GM12878 (cell line): ENCODE data around the gene DNAAF8. TPM values are rescaled to one million over a fixed set of nuclear protein-coding genes. Genes with fewer than 3 reads are reported as not detected.
A peak's percentile ranks its signal among the peaks of the same experiment; 100 is the strongest.

Experiments
- ATAC-seq: fragments of 200-7000 bp; cut with Tn5 transposase; 3 replicates; pipeline ENCODE4 v1.9.1; 2020; ENCODE audit warnings: mild to moderate bottlenecking, moderate library complexity
- BruUV-seq: library from RNA; stranded (reverse); fragments of 400-500 nt; replicated peaks from 2 replicates; lab custom pipeline; 2021; lab: Mats Ljungman, UMichigan
- CTCF ChIA-PET: fragments of 300-600 bp; sonication (Branson Sonifier 250); formaldehyde crosslinking; extraction: SDS; loops from one replicate; lab custom pipeline; 2021; ENCODE audit warnings: inconsistent platforms; lab: Yijun Ruan, JAX
- POLR2A ChIA-PET: fragments of 350-600 bp; formaldehyde crosslinking; extraction: SDS; loops from one replicate; lab custom pipeline; 2021; ENCODE audit warnings: inconsistent platforms; lab: Charles Lee
- RAD21 ChIA-PET: fragments of 300-600 bp; sonication (Branson Sonifier 250); formaldehyde crosslinking; loops from one replicate; lab custom pipeline; 2023; ENCODE audit warnings: antibody characterized with exemption; ENCODE audit not compliant: unreplicated experiment; lab: Charles Lee
- SMC1A ChIA-PET: fragments of 300-600 bp; sonication (Branson Sonifier 250); formaldehyde crosslinking; loops from one replicate; lab custom pipeline; 2023; ENCODE audit not compliant: unreplicated experiment, uncharacterized antibody; lab: Charles Lee
- DNase-seq: peaks from one replicate; pipeline ENCODE4 v3.0.0-alpha.2; 2011; ENCODE audit warnings: low read depth, low spot score
- FAIRE-seq: peaks from 3 replicates; lab custom pipeline; 2011; peaks lifted over from hg19 to GRCh38; lab: Jason Lieb, UNC
- H2AFZ ChIP-seq: 2 replicates; pipeline ENCODE4 v1.6.0; 2011; ENCODE audit warnings: low read depth, low read length, control low read depth; ENCODE audit not compliant: control insufficient read depth
- H3K27ac ChIP-seq: 2 replicates; pipeline ENCODE4 v1.5.1; 2011; ENCODE audit warnings: control low read depth; ENCODE audit not compliant: control insufficient read depth, insufficient read depth
- H3K27me3 ChIP-seq, 2 experiments: replicated peaks in 1 of 2; 2 replicates each; pipeline versions ENCODE4 v1.6.0 to v1.6.1; 2011; ENCODE audit warnings: low read length in 1 of 2; ENCODE audit not compliant: control insufficient read depth in 2 of 2, insufficient read depth in 2 of 2
- H3K36me3 ChIP-seq, 2 experiments: 2 replicates each; pipeline ENCODE4 v1.5.1; 2011; ENCODE audit warnings: low read length in 1 of 2; ENCODE audit not compliant: control insufficient read depth in 2 of 2, insufficient read depth in 2 of 2
- H3K4me1 ChIP-seq: 2 replicates; pipeline ENCODE4 v1.6.1; 2011; ENCODE audit warnings: mild to moderate bottlenecking, low read length, moderate library complexity, mixed read lengths; ENCODE audit not compliant: control insufficient read depth, insufficient read depth
- H3K4me2 ChIP-seq: 2 replicates; pipeline ENCODE4 v1.6.0; 2011; ENCODE audit warnings: control low read depth; ENCODE audit not compliant: control insufficient read depth, insufficient read depth
- H3K4me3 ChIP-seq: fragments of 200-600 bp; sonication (generic); 2 replicates; pipeline ENCODE4 v1.5.1; 2016
- H3K79me2 ChIP-seq: 2 replicates; pipeline ENCODE4 v1.6.0; 2011; ENCODE audit warnings: low read length; ENCODE audit not compliant: control insufficient read depth, insufficient read depth
- H3K9ac ChIP-seq: 2 replicates; pipeline ENCODE4 v1.8.0; 2011; ENCODE audit warnings: low read length, control low read depth, mixed read lengths; ENCODE audit not compliant: control insufficient read depth, insufficient read depth
- H3K9me3 ChIP-seq: replicated peaks from 3 replicates; pipeline ENCODE4 v1.5.1; 2011; ENCODE audit warnings: mild to moderate bottlenecking, low read length; ENCODE audit not compliant: control insufficient read depth, insufficient read depth
- H4K20me1 ChIP-seq: 2 replicates; pipeline ENCODE4 v1.6.0; 2011; ENCODE audit not compliant: control insufficient read depth, insufficient read depth
- POLR2A ChIP-seq: IDR thresholded peaks from 2 replicates; pipeline ENCODE4 v1.6.1; 2011; ENCODE audit warnings: low read depth, mild to moderate bottlenecking, low read length
- POLR2AphosphoS5 ChIP-seq: IDR thresholded peaks from 2 replicates; pipeline ENCODE4 v1.6.1; 2011; ENCODE audit warnings: mild to moderate bottlenecking, low read length, inconsistent platforms
- POU2F2 ChIP-seq: IDR thresholded peaks from 3 replicates; pipeline ENCODE4 v1.6.1; 2011; ENCODE audit warnings: low read depth, mild to moderate bottlenecking, low read length, borderline replicate concordance
- SRF ChIP-seq, 2 experiments: IDR thresholded peaks; 2 replicates each; pipeline ENCODE4 v1.6.1; 2011; ENCODE audit warnings: low read depth in 2 of 2, low read length in 2 of 2, mild to moderate bottlenecking in 1 of 2, moderate library complexity in 1 of 2
- ZBTB11 ChIP-seq: fragments of 450-650 bp; formaldehyde crosslinking; IDR thresholded peaks from 2 replicates; pipeline ENCODE4 v1.5.0; 2022; ENCODE audit warnings: mild to moderate bottlenecking, missing genetic modification characterization
- WGBS: methylation state at CpG from one replicate; pipeline ENCODE4 v1.1.6; 2016; ENCODE audit warnings: low lambda C conversion rate; ENCODE audit not compliant: insufficient replicate concordance, insufficient coverage; ENCODE audit errors: missing lambda C conversion rate; 5-methylcytosine and 5-hydroxymethylcytosine counted together
- in situ Hi-C: fragments of 300-500 bp; cut with MboI; formaldehyde crosslinking; loops from 9 replicates; pipeline ENCODE4 v1.14.3; 2018; ENCODE audit warnings: mixed read lengths
- intact Hi-C: fragments of 100-400 bp; cut with micrococcal nuclease; formaldehyde crosslinking; loops from one replicate; pipeline ENCODE4 v1.14.2; 2022; ENCODE audit not compliant: unreplicated experiment
- polyA plus RNA-seq, 11 experiments: library from polyadenylated mRNA; depleted of rRNA in 4 of 11; unstranded in 6 of 11; stranded (reverse) in 5 of 11; fragments of >200 nt; fragmentation: Nextera tagmentation in 4 of 11; fragmentation: Illumina TruSeq in 1 of 11; extraction: Ambion mirVana in 4 of 11; extraction: Trizol in 1 of 11; gene quantifications; 1 replicate in 1 of 11; 2 replicates in 10 of 11; pipeline versions ENCODE4 v1.2.1 to v1.2.3, GENCODE V29; 2011 to 2016; ENCODE audit warnings: inconsistent platforms in 2 of 11, missing spikeins in 2 of 11, low read depth in 1 of 11
- total RNA-seq, 4 experiments: library from RNA; depleted of rRNA in 3 of 4; stranded (reverse); fragments of >200 nt in 3 of 4; fragmentation: Illumina TruSeq in 1 of 4; extraction: Trizol in 1 of 4; gene quantifications; 2 replicates each; pipeline versions ENCODE4 v1.2.1 to v1.2.3, GENCODE V29; 2013 to 2021

Gene DNAAF8
- total and polyA plus RNA-seq, 10 of the 15 experiments (the other 5 are each of a cell fraction or from before 2014, with no cell fraction given), result 0.01 to 0.78 (median 0.22) TPM; not detected in 2

DNA sequence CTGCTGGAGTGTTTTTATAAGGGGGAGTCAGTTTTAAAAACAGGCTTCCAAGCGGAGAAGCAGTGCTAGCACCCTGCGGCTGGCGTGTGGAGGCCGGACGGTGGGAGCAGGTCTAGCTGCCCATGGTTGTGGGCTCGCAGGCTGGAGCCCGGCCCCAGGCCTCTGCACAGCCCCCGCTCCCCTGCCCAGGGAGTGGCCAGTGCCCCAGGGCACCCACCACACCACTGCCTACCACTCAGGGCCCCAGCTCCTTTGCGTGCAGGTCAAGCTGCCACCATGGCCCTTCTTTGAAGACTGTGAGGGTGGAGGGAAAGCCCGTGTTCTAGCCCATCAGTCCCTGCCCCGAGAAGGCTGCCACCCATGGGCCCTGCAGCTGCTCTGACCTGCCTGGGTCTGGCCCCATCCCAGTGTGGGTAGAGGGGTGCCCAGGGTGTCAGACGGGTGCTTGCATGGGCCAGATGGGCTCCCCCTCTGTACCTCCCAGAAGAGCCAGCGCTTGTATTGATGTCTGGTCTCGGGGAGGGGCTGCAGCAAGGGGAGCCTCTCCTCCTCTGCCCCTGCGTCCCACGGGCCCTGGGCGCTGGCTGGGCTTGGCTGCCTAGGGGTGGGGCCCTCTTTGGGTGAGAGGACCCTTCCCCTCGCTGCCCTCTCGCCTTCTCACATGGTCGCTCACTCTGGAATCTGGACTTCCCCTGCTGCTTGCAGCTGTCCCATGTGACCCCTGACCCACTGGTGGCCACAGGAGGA, 42.5 kb upstream of the DNAAF8 start:
- ChIA-PET POLR2A (interaction anchor here (0.6 kb wide), 1 partner anchor 43 kb away, joined by 4 read pairs; the partner anchor contains the start of genes ANKS3 and DNAAF8), CTCF (interaction anchor here (0.5 to 0.7 kb wide), 2 partner anchors 101 to 218 kb away, joined by 3 to 4 read pairs; no protein-coding TSS in a partner anchor), RAD21 (interaction anchor here (0.6 kb wide), 1 partner anchor 155 kb away, joined by 4 read pairs; no protein-coding TSS in a partner anchor), SMC1A (no interaction called here)
- no peaks in the 10 kb centered on the region for H4K20me1 ChIP-seq
- no peak overlapping the region for H3K4me3 ChIP-seq
- H3K27me3 ChIP-seq, result no peaks in the 10 kb centered on the region
- H3K9ac ChIP-seq, result no peak overlapping the region
- H3K4me1 ChIP-seq, result peaks cover 12% of the 10 kb centered on the region
- no peaks in the 10 kb centered on the region for H3K9me3 ChIP-seq
- BruUV-seq, result no TSS peak
- H3K79me2 ChIP-seq, result peaks cover 11% of the 10 kb centered on the region
- peaks cover 2 to 15% of the 10 kb centered on the region in 2 experiments; a peak in 3 of 4 replicates for H3K36me3 ChIP-seq
- no peak for DNase-seq
- H2AFZ ChIP-seq, result no peak overlapping the region
- in situ Hi-C loops, result no loop called here
- 0 out of 2 replicates have a peak overlapping the region, but pooled peaks have one; percentile 99 for H3K4me2 ChIP-seq
- intact Hi-C loops, result loop anchor here (5.0 kb wide), 1 partner anchor 265 kb away; the partner anchor contains the start of gene SEC14L5
- no peak overlapping the region for H3K27ac ChIP-seq
- FAIRE-seq, result no peak
- TF ChIP-seq ZBTB11 (CRISPR knock-in tag) (no peak), POLR2A (peak; percentile 53), SRF (IDR thresholded peaks at IDR 0.05; ENCODE audit: low read depth in 2 of 2, low read length in 2 of 2) (no peak), POLR2AphosphoS5 (peak; percentile 47; the same call in 1 of the 2 replicates), POU2F2 (no peak)
- ATAC-seq, result no peak
- 53% methylated on average over 18 of the region's 20 CpGs for WGBS
